Activated CD4-positive, alpha-beta T cell treated with anti-CD3 and anti-CD28 coated beads, Interleukin-2, amount 10 ng/mL, durations not matched to agents 7 days and 5 days (primary cell): ENCODE results near the gene CREB3L2. TPM values are rescaled to one million over a fixed set of nuclear protein-coding genes. Genes with fewer than 3 reads are reported as not detected.

Experiments used
- CTCF ChIA-PET: fragments of 350-600 bp; sonication (Branson Sonifier 250); formaldehyde crosslinking; loops from one replicate; lab custom pipeline; 2021; ENCODE audit warnings: antibody characterized with exemption; lab: Charles Lee
- POLR2A ChIA-PET: fragments of 350-600 bp; sonication (Branson Sonifier 250); formaldehyde crosslinking; loops from one replicate; lab custom pipeline; 2021; ENCODE audit warnings: antibody characterized with exemption; lab: Charles Lee
- DNase-seq: peaks from one replicate; pipeline ENCODE4 v3.0.0-alpha.2; 2020
- H3K27ac Mint-ChIP-seq: one replicate; pipeline ENCODE4 v1.8.0; 2021; ENCODE audit warnings: mild to moderate bottlenecking, moderate library complexity, mixed read lengths
- H3K27me3 Mint-ChIP-seq: one replicate; pipeline ENCODE4 v1.8.0; 2021; ENCODE audit warnings: mixed read lengths
- H3K36me3 Mint-ChIP-seq: one replicate; pipeline ENCODE4 v1.8.0; 2021; ENCODE audit warnings: low read depth, mixed read lengths
- H3K4me1 Mint-ChIP-seq: one replicate; pipeline ENCODE4 v1.8.0; 2021; ENCODE audit warnings: mixed read lengths
- H3K4me3 Mint-ChIP-seq: one replicate; pipeline ENCODE4 v1.8.0; 2021; ENCODE audit warnings: mild to moderate bottlenecking, moderate library complexity, mixed read lengths
- H3K9me3 Mint-ChIP-seq: one replicate; pipeline ENCODE4 v1.8.0; 2021; ENCODE audit warnings: mixed read lengths
- total RNA-seq, 2 experiments: library from RNA; stranded (reverse); gene quantifications; one replicate each; pipeline ENCODE4 v1.2.3, GENCODE V29; 2021

CREB3L2 gene
- total RNA-seq, 2 experiments from 2014 or later: 23.1 to 25.7 TPM

- POLR2A ChIA-PET: no interaction called here
- Mint-ChIP-seq H3K4me3 (no peak overlapping the region), H3K36me3 (peaks cover 17% of the 10 kb centered on the region), H3K9me3 (peaks cover 2% of the 10 kb centered on the region), H3K27ac (peak overlapping the region; percentile 67), H3K4me1 (peaks cover 34% of the 10 kb centered on the region), H3K27me3 (no peaks in the 10 kb centered on the region)
- peak; percentile 13 for DNase-seq
- CTCF ChIA-PET: interaction anchor here (0.7 to 3.4 kb wide), 5 partner anchors 10 to 90 kb away, joined by 3 to 17 read pairs (median 4); partner anchors contain the start of gene CREB3L2
These were observed 9.1 kb downstream of the CREB3L2 start for GRCh38 chr7:137992550-137993394.

GRCh38 chr7:137992104-137992549 is 9.8 kb downstream of the CREB3L2 start:
- H3K4me3 Mint-ChIP-seq: no peak overlapping the region
- H3K9me3 Mint-ChIP-seq: peaks cover 2% of the 10 kb centered on the region
- peak overlapping the region; percentile 10 for H3K27ac Mint-ChIP-seq
- no peak for DNase-seq
- H3K4me1 Mint-ChIP-seq: peaks cover 33% of the 10 kb centered on the region
- no peaks in the 10 kb centered on the region for H3K27me3 Mint-ChIP-seq
- ChIA-PET CTCF (interaction anchor here (0.7 to 3.4 kb wide), 7 partner anchors 10 to 89 kb away, joined by 3 to 17 read pairs (median 3); partner anchors contain the start of gene CREB3L2), POLR2A (no interaction called here)
- peaks cover 17% of the 10 kb centered on the region for H3K36me3 Mint-ChIP-seq

- Mint-ChIP-seq H3K27ac (no peak overlapping the region), H3K4me1 (peaks cover 21% of the 10 kb centered on the region), H3K27me3 (no peaks in the 10 kb centered on the region), H3K36me3 (peaks cover 10% of the 10 kb centered on the region), H3K9me3 (no peaks in the 10 kb centered on the region), H3K4me3 (no peak overlapping the region)
- no peak for DNase-seq
- CTCF ChIA-PET: interaction anchor here (0.8 to 3.4 kb wide), 4 partner anchors 12 to 66 kb away, joined by 4 to 17 read pairs (median 4); partner anchors contain the start of gene CREB3L2
- POLR2A ChIA-PET: no interaction called here
These were observed 11.5 kb downstream of the CREB3L2 start for GRCh38 chr7:137990251-137990941.

- H3K27me3 Mint-ChIP-seq: no peaks in the 10 kb centered on the region
- POLR2A ChIA-PET: no interaction called here
- H3K4me1 Mint-ChIP-seq: peaks cover 21% of the 10 kb centered on the region
- H3K9me3 Mint-ChIP-seq: no peaks in the 10 kb centered on the region
- no peak overlapping the region for H3K27ac Mint-ChIP-seq
- DNase-seq: no peak
- CTCF ChIA-PET: no interaction called here
- no peak overlapping the region for H3K4me3 Mint-ChIP-seq
- peaks cover 10% of the 10 kb centered on the region for H3K36me3 Mint-ChIP-seq
These were observed 12.3 kb downstream of the CREB3L2 start for GRCh38 chr7:137989590-137989989.

GRCh38 chr7:137989094-137989493 is 12.8 kb downstream of the CREB3L2 start:
- H3K4me1 Mint-ChIP-seq: peaks cover 21% of the 10 kb centered on the region
- peaks cover 13% of the 10 kb centered on the region for H3K36me3 Mint-ChIP-seq
- H3K4me3 Mint-ChIP-seq: no peak overlapping the region
- H3K9me3 Mint-ChIP-seq: peaks cover 3% of the 10 kb centered on the region
- H3K27me3 Mint-ChIP-seq: no peaks in the 10 kb centered on the region
- H3K27ac Mint-ChIP-seq: no peak overlapping the region
- ChIA-PET CTCF (no interaction called here), POLR2A (no interaction called here)
- no peak for DNase-seq

- Mint-ChIP-seq H3K36me3 (peaks cover 19% of the 10 kb centered on the region), H3K27me3 (no peaks in the 10 kb centered on the region), H3K4me3 (no peak overlapping the region), H3K27ac (no peak overlapping the region), H3K9me3 (peaks cover 9% of the 10 kb centered on the region), H3K4me1 (peaks cover 12% of the 10 kb centered on the region)
- ChIA-PET POLR2A (no interaction called here), CTCF (interaction anchor here (0.7 to 2.0 kb wide), 4 partner anchors 9 to 48 kb away, joined by 3 to 8 read pairs (median 4); partner anchors contain the start of gene CREB3L2)
- no peak for DNase-seq
These were observed 13.9 kb downstream of the CREB3L2 start for GRCh38 chr7:137987968-137988367.

GRCh38 chr7:137987563-137987962 is 14.3 kb downstream of the CREB3L2 start:
- Mint-ChIP-seq H3K4me3 (no peak overlapping the region), H3K4me1 (peaks cover 8% of the 10 kb centered on the region), H3K27ac (no peak overlapping the region), H3K27me3 (no peaks in the 10 kb centered on the region), H3K36me3 (peaks cover 23% of the 10 kb centered on the region), H3K9me3 (peaks cover 12% of the 10 kb centered on the region)
- POLR2A ChIA-PET: no interaction called here
- no peak for DNase-seq
- CTCF ChIA-PET: interaction anchor here (0.7 to 2.0 kb wide), 4 partner anchors 9 to 48 kb away, joined by 3 to 8 read pairs (median 4); partner anchors contain the start of gene CREB3L2

- H3K4me3 Mint-ChIP-seq: no peak overlapping the region
- H3K9me3 Mint-ChIP-seq: peaks cover 14% of the 10 kb centered on the region
- CTCF ChIA-PET: interaction anchor here (0.7 to 2.0 kb wide), 2 partner anchors 15 to 47 kb away, joined by 4 to 8 read pairs; partner anchors contain the start of gene CREB3L2
- H3K27me3 Mint-ChIP-seq: no peaks in the 10 kb centered on the region
- peaks cover 20% of the 10 kb centered on the region for H3K36me3 Mint-ChIP-seq
- no peak for DNase-seq
- peaks cover 3% of the 10 kb centered on the region for H3K4me1 Mint-ChIP-seq
- H3K27ac Mint-ChIP-seq: no peak overlapping the region
- POLR2A ChIA-PET: no interaction called here
These were observed 14.9 kb downstream of the CREB3L2 start for GRCh38 chr7:137987018-137987349.

- peaks cover 17% of the 10 kb centered on the region for H3K36me3 Mint-ChIP-seq
- H3K4me3 Mint-ChIP-seq: no peak overlapping the region
- no peak overlapping the region for H3K27ac Mint-ChIP-seq
- POLR2A ChIA-PET: no interaction called here
- H3K4me1 Mint-ChIP-seq: peaks cover 1% of the 10 kb centered on the region
- no peaks in the 10 kb centered on the region for H3K27me3 Mint-ChIP-seq
- H3K9me3 Mint-ChIP-seq: peaks cover 14% of the 10 kb centered on the region
- DNase-seq: no peak
- CTCF ChIA-PET: interaction anchor here (2.0 kb wide), 1 partner anchor 16 kb away, joined by 8 read pairs; the partner anchor contains the start of gene CREB3L2
These were observed 15.5 kb downstream of the CREB3L2 start for GRCh38 chr7:137986252-137987017.

- Mint-ChIP-seq H3K27me3 (no peaks in the 10 kb centered on the region), H3K9me3 (peaks cover 19% of the 10 kb centered on the region), H3K4me1 (peaks cover 2% of the 10 kb centered on the region), H3K4me3 (no peak overlapping the region), H3K27ac (no peak overlapping the region), H3K36me3 (peaks cover 19% of the 10 kb centered on the region)
- POLR2A ChIA-PET: no interaction called here
- DNase-seq: no peak
- CTCF ChIA-PET: no interaction called here
These were observed 16.0 kb downstream of the CREB3L2 start for GRCh38 chr7:137985897-137986251.

- no peak for DNase-seq
- Mint-ChIP-seq H3K4me3 (no peak overlapping the region), H3K27me3 (no peaks in the 10 kb centered on the region), H3K9me3 (peaks cover 21% of the 10 kb centered on the region), H3K27ac (no peak overlapping the region), H3K36me3 (peaks cover 19% of the 10 kb centered on the region), H3K4me1 (peaks cover 3% of the 10 kb centered on the region)
- CTCF ChIA-PET: interaction anchor here (1.1 kb wide), 1 partner anchor 14 kb away, joined by 5 read pairs; no protein-coding TSS in a partner anchor
- POLR2A ChIA-PET: no interaction called here
These were observed 16.5 kb downstream of the CREB3L2 start for GRCh38 chr7:137985253-137985896.
